ENCODE data around the gene MIA2.
A peak's percentile ranks its signal among the peaks of the same experiment; 100 is the strongest.

MIA2 gene

DNA sequence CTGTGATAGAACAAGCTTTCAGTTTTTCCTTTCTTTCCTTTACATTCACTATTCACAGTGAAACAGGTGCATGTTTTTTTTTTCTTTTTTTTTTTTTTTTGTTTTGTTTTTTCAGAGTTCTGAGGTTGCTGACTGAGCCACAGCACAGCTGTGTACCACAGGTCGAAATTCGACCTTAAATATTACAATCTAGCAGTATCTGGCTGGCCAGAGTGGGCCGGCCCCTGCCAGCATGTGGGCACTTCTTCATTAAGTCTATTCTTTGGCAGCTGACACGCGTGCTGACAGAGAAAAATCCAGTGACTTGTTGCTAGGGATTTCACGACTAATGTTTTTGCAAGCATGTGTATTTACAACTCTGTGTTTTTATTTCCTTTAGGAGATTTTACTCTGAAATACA is 164.7 kb downstream of the MIA2 start:
- H3K4me3 ChIP-seq (ENCODE audit: low read length), result no peak overlapping the region
- H3K9me3 ChIP-seq (ENCODE audit: control insufficient read depth, low read length), result no peaks in the 10 kb centered on the region
- no peak overlapping the region for H3K9ac ChIP-seq (ENCODE audit: low read length)
- H3K4me1 ChIP-seq (ENCODE audit: control insufficient read depth, insufficient read depth, low read length), result peaks cover 6% of the 10 kb centered on the region
- H3K36me3 ChIP-seq (ENCODE audit: control insufficient read depth, insufficient read depth, low read length, severe bottlenecking), result peaks cover 58% of the 10 kb centered on the region
- DNase-seq (ENCODE audit: low read depth), result no peak
- no peaks in the 10 kb centered on the region for H3K27me3 ChIP-seq (replicated peaks; ENCODE audit: control insufficient read depth, insufficient read depth, low read length)

DNA sequence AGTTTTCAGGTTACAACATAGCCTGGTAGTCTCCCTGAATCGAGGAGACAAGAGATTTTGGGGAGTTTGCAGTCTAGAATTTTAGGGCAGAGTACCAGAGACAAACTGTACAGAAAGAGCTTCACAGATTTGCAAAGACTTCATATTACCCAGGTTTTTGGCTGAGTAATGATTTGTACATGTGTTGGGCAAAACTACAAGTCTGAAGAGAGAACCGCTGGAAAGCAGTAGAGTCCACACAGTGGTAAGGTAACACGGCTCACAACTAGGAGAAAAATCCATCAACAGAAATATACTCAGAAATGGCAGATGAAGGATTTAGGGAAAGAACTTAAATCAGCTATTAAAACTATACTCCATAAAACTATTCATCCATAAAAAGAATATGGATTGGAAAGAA is 172.8 kb downstream of the MIA2 start:
- Histone ChIP-seq H3K9ac (ENCODE audit: low read length) (no peak overlapping the region), H3K4me3 (ENCODE audit: low read length) (no peak overlapping the region), H3K4me1 (ENCODE audit: control insufficient read depth, insufficient read depth, low read length) (peaks cover 7% of the 10 kb centered on the region), H3K27me3 (replicated peaks; ENCODE audit: control insufficient read depth, insufficient read depth, low read length) (no peaks in the 10 kb centered on the region), H3K9me3 (ENCODE audit: control insufficient read depth, low read length) (no peaks in the 10 kb centered on the region), H3K36me3 (ENCODE audit: control insufficient read depth, insufficient read depth, low read length, severe bottlenecking) (no peaks in the 10 kb centered on the region)
- no peak for DNase-seq (ENCODE audit: low read depth)

DNA sequence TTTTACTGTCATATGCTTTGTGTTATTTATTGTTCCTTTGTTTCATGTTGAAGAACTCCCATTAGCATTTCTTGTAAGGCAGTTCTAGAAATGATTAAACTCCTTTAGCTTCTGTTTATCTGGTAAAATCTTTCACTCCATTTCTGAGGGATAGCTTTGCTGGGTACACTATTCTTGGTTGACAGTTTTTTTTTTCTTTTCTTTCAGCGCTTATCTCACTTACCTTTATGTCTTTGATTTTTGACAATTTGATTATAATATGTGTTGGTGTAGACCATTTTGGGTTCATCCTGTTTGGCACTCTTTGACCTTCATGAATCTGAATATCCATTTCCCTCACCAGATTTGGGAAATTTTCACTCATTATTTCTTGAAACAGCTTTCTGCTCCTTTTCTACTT is 182.4 kb downstream of the MIA2 start:
- Histone ChIP-seq H3K36me3 (ENCODE audit: control insufficient read depth, insufficient read depth, low read length, severe bottlenecking) (peaks cover 6% of the 10 kb centered on the region), H3K4me1 (ENCODE audit: control insufficient read depth, insufficient read depth, low read length) (peaks cover 15% of the 10 kb centered on the region), H3K9ac (ENCODE audit: low read length) (no peak overlapping the region), H3K4me3 (ENCODE audit: low read length) (no peak overlapping the region), H3K9me3 (ENCODE audit: control insufficient read depth, low read length) (peaks cover 25% of the 10 kb centered on the region), H3K27me3 (replicated peaks; ENCODE audit: control insufficient read depth, insufficient read depth, low read length) (no peaks in the 10 kb centered on the region)
- DNase-seq (ENCODE audit: low read depth), result no peak

DNA sequence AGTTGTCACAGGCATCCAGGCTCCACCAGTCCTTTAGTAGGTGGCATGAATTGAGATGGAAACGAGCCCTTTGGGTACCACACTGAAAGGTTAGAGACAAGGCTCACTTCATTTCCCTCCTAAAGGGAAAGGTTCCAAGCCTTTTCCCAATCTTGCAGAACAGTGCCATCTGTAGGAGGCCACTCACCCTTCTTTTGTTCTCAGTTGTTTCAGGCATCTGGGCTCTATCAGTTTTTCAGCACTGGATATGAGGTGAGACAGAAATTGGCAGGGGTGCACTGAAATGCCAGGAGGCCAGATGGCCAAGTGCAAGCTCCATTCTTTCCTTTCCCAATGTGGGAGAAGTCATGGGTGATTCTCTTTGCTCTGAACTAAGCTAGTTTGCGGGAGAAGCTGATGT is 183.3 kb downstream of the MIA2 start:
- no peak overlapping the region for H3K9ac ChIP-seq (ENCODE audit: low read length)
- peaks cover 3% of the 10 kb centered on the region for H3K36me3 ChIP-seq (ENCODE audit: control insufficient read depth, insufficient read depth, low read length, severe bottlenecking)
- H3K27me3 ChIP-seq (replicated peaks; ENCODE audit: control insufficient read depth, insufficient read depth, low read length), result no peaks in the 10 kb centered on the region
- no peak overlapping the region for H3K4me3 ChIP-seq (ENCODE audit: low read length)
- DNase-seq (ENCODE audit: low read depth), result no peak
- peaks cover 22% of the 10 kb centered on the region for H3K9me3 ChIP-seq (ENCODE audit: control insufficient read depth, low read length)
- H3K4me1 ChIP-seq (ENCODE audit: control insufficient read depth, insufficient read depth, low read length), result peaks cover 20% of the 10 kb centered on the region

DNA sequence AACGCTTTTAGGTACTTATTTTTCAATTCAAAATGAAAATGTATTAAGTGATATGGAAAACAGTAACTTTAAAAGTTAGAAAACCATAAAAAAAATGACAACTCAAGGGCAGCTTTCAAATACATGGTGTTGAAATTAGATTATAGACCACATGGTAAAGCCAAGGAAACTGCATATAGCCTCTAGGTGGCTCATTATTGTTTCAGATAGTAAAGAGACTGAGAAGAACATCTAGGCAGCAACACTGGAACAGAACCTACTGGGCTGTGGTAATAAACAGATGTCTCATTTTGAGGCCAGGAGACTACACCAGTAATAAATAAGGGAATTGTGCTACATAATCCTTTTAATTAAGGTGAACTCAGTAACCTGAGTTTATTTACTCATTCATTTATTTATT is 185.6 kb downstream of the MIA2 start:
- peaks cover 31% of the 10 kb centered on the region for H3K4me1 ChIP-seq (ENCODE audit: control insufficient read depth, insufficient read depth, low read length)
- H3K36me3 ChIP-seq (ENCODE audit: control insufficient read depth, insufficient read depth, low read length, severe bottlenecking), result no peaks in the 10 kb centered on the region
- H3K9ac ChIP-seq (ENCODE audit: low read length), result no peak overlapping the region
- H3K4me3 ChIP-seq (ENCODE audit: low read length), result no peak overlapping the region
- DNase-seq (ENCODE audit: low read depth), result no peak
- peaks cover 8% of the 10 kb centered on the region for H3K9me3 ChIP-seq (ENCODE audit: control insufficient read depth, low read length)
- no peaks in the 10 kb centered on the region for H3K27me3 ChIP-seq (replicated peaks; ENCODE audit: control insufficient read depth, insufficient read depth, low read length)

DNA sequence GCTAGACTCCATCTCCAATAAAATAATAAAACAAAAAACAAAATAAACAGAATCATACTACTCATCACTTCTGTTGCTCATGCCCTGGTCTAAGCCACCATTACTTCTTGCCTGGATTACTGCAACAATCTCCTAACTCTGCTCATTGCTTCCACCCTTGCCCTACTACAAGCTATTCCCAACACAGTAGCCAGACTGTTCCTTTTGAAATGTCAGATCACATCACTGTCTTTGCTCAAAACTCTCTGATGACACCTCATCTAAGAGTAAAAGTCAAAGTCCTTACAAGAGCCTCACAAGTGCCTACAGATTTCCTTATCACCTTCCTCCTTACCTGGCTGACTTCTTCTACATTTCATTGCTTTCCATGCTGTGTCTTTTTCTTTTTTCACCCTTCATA is 188.5 kb downstream of the MIA2 start:
- Histone ChIP-seq H3K9ac (ENCODE audit: low read length) (peak overlapping the region; percentile 32), H3K4me3 (ENCODE audit: low read length) (peak overlapping the region; percentile 48), H3K27me3 (replicated peaks; ENCODE audit: control insufficient read depth, insufficient read depth, low read length) (no peaks in the 10 kb centered on the region), H3K4me1 (ENCODE audit: control insufficient read depth, insufficient read depth, low read length) (peaks cover 48% of the 10 kb centered on the region), H3K9me3 (ENCODE audit: control insufficient read depth, low read length) (no peaks in the 10 kb centered on the region), H3K36me3 (ENCODE audit: control insufficient read depth, insufficient read depth, low read length, severe bottlenecking) (no peaks in the 10 kb centered on the region)
- DNase-seq (ENCODE audit: low read depth), result no peak

DNA sequence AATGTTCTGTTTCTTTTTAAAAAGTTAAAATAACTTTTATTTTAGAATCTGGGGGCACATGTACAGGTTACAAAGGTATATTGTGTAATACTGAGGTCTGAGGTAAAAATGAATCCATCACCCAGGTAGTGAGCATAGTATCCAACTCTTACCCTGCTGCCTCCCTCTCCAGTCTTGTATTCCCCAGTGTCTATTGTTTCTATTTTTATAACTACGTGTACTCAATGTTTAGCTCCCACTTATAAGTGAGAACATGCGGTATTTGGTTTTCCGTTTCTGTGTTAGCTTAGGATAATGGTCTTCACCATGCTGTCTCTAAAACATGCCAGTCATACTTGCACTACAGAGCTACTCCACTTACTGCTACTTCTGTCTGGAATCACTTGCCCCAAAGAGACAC is 190.1 kb downstream of the MIA2 start:
- H3K9ac ChIP-seq (ENCODE audit: low read length), result no peak overlapping the region
- no peaks in the 10 kb centered on the region for H3K36me3 ChIP-seq (ENCODE audit: control insufficient read depth, insufficient read depth, low read length, severe bottlenecking)
- no peaks in the 10 kb centered on the region for H3K27me3 ChIP-seq (replicated peaks; ENCODE audit: control insufficient read depth, insufficient read depth, low read length)
- H3K4me1 ChIP-seq (ENCODE audit: control insufficient read depth, insufficient read depth, low read length), result peaks cover 55% of the 10 kb centered on the region
- no peaks in the 10 kb centered on the region for H3K9me3 ChIP-seq (ENCODE audit: control insufficient read depth, low read length)
- no peak for DNase-seq (ENCODE audit: low read depth)
- no peak overlapping the region for H3K4me3 ChIP-seq (ENCODE audit: low read length)

DNA sequence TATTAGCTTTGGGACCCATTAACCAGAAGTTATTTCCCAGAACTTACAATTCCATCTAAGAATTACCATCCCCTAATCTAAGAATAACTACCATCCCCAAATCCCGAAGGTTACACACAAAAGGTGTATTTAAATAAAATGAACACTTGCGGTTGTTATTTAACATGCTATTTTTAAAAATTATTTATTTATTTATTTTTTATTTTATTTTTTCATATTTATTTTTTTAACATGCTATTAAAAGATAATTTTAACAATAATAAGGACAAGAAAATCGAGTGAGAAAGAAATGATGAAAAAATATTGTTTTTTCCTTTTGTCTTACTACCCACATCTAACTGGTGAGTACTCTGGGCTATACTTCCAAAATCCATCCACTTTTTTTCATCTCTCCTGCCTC is 192.2 kb downstream of the MIA2 start:
- no peak overlapping the region for H3K4me3 ChIP-seq (ENCODE audit: low read length)
- H3K9me3 ChIP-seq (ENCODE audit: control insufficient read depth, low read length), result no peaks in the 10 kb centered on the region
- no peak for DNase-seq (ENCODE audit: low read depth)
- no peaks in the 10 kb centered on the region for H3K36me3 ChIP-seq (ENCODE audit: control insufficient read depth, insufficient read depth, low read length, severe bottlenecking)
- H3K27me3 ChIP-seq (replicated peaks; ENCODE audit: control insufficient read depth, insufficient read depth, low read length), result no peaks in the 10 kb centered on the region
- H3K4me1 ChIP-seq (ENCODE audit: control insufficient read depth, insufficient read depth, low read length), result peaks cover 60% of the 10 kb centered on the region
- H3K9ac ChIP-seq (ENCODE audit: low read length), result peak overlapping the region; percentile 20

DNA sequence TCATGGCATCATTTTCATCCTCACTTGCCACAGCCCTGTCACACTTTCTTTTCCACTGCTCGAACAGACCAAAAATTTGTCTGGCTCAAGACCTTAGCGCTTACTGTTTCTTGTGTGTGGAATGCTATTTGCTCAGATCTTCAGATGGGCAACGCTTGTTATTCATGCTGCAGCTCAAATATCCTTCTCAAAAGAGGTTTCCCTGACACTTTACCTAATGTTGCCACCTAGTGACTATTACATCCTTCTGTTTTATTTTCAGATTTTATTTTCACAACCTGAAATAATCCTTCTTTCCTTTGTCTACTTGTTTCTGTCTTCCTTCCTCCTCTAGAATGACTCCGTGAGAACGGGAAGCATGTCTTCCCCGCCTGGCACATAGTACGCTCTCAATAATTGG is 192.9 kb downstream of the MIA2 start:
- Histone ChIP-seq H3K4me3 (ENCODE audit: low read length) (peak overlapping the region; percentile 58), H3K4me1 (ENCODE audit: control insufficient read depth, insufficient read depth, low read length) (peaks cover 59% of the 10 kb centered on the region), H3K9ac (ENCODE audit: low read length) (peak overlapping the region; percentile 20), H3K27me3 (replicated peaks; ENCODE audit: control insufficient read depth, insufficient read depth, low read length) (no peaks in the 10 kb centered on the region), H3K36me3 (ENCODE audit: control insufficient read depth, insufficient read depth, low read length, severe bottlenecking) (no peaks in the 10 kb centered on the region), H3K9me3 (ENCODE audit: control insufficient read depth, low read length) (no peaks in the 10 kb centered on the region)
- DNase-seq (ENCODE audit: low read depth), result peak; percentile 71

DNA sequence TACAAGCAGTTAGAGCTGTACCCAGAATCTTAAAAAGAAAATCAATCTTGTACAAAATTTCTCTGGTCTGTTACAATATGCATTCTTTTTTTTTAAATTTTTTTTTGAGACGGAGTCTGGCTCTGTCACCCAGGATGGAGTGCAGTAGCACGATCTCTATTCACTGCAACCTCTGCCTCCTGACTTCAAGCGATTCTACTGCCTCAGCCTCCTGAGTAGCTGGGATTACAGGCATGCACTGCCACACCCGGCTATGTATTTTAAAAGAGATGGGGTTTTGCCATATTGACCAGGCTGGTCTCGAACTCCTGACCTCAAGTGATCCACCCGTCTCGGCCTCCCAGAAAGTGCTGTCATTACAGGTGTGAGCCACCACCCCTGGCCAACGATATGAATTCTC is 194.4 kb downstream of the MIA2 start:
- H3K27me3 ChIP-seq (replicated peaks; ENCODE audit: control insufficient read depth, insufficient read depth, low read length), result no peaks in the 10 kb centered on the region
- H3K9me3 ChIP-seq (ENCODE audit: control insufficient read depth, low read length), result no peaks in the 10 kb centered on the region
- DNase-seq (ENCODE audit: low read depth), result no peak
- H3K4me3 ChIP-seq (ENCODE audit: low read length), result no peak overlapping the region
- H3K9ac ChIP-seq (ENCODE audit: low read length), result no peak overlapping the region
- H3K4me1 ChIP-seq (ENCODE audit: control insufficient read depth, insufficient read depth, low read length), result peaks cover 50% of the 10 kb centered on the region
- H3K36me3 ChIP-seq (ENCODE audit: control insufficient read depth, insufficient read depth, low read length, severe bottlenecking), result no peaks in the 10 kb centered on the region

DNA sequence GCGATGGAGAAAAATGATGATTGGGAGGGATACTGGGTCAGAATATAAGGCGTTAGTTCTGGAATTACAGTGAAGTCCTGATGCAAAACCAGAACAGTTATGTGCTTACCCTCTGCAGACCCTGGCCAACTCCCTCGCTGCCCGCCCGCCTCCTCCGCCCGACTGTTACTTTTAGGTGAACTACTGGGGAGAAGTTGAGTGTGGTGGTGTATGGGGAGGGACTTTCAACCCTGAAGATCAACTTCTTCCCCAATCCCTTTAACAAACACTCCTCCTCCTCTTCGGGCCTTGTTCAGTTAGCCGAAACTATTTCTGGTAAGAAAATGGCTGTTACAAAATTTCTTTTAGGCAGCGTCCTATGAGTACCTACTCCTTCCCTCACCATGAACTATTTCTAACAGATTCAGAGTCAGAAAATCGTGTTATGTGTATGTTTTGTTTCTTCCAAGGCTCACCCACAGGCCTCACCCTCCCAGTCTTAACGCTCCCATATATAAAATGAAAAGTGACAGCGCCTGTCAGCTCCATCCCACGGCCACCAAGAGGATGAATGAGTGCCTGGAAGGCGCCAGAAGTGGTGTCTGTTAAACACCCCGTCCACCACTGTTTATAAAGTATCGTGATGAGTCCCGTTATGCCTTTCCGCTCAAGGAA is 197.2 kb downstream of the MIA2 start:
- Histone ChIP-seq H3K4me3 (ENCODE audit: low read length) (peak overlapping the region; percentile 98), H3K27me3 (replicated peaks; ENCODE audit: control insufficient read depth, insufficient read depth, low read length) (no peaks in the 10 kb centered on the region), H3K9ac (ENCODE audit: low read length) (peak overlapping the region; percentile 100), H3K9me3 (ENCODE audit: control insufficient read depth, low read length) (no peaks in the 10 kb centered on the region), H3K4me1 (ENCODE audit: control insufficient read depth, insufficient read depth, low read length) (peaks cover 43% of the 10 kb centered on the region), H3K36me3 (ENCODE audit: control insufficient read depth, insufficient read depth, low read length, severe bottlenecking) (no peaks in the 10 kb centered on the region)
- DNase-seq (ENCODE audit: low read depth), result peak; percentile 46

Measured in adipocyte (in vitro differentiated cells).